SK-N-SH treated with all-trans-retinoic acid at 6 μM for 48 hours (cell line): Measurements from ENCODE around the gene NGEF.

Experiments used
- GLIS3 ChIP-seq: fragments of 250-450 bp; sonication (Bioruptor Pico); IDR thresholded peaks from 2 replicates; pipeline ENCODE4 v1.5.0; 2020; ENCODE audit warnings: mild to moderate bottlenecking, moderate library complexity
- TOX ChIP-seq: fragments of 250-450 bp; sonication (Bioruptor Pico); IDR thresholded peaks from 2 replicates; pipeline ENCODE4 v1.8.0; 2021; ENCODE audit warnings: mild to moderate bottlenecking, moderate library complexity, borderline replicate concordance
- ZFP30 ChIP-seq: fragments of 450-650 bp; formaldehyde crosslinking; IDR thresholded peaks from 2 replicates; pipeline ENCODE4 v1.5.0; 2022; ENCODE audit warnings: mild to moderate bottlenecking, moderate library complexity
- TF ChIP-seq, protein P1 (sequence below): fragments of 250-450 bp; sonication (Bioruptor Pico); IDR thresholded peaks from 2 replicates; pipeline ENCODE4 v1.5.1; 2020; ENCODE audit warnings: low read depth, mild to moderate bottlenecking, moderate library complexity
- TF ChIP-seq, protein P2 (sequence below): fragments of 250-450 bp; sonication (Bioruptor Pico); IDR thresholded peaks from 2 replicates; pipeline ENCODE4 v1.5.0; 2020; ENCODE audit warnings: mild to moderate bottlenecking, moderate library complexity

DNA sequence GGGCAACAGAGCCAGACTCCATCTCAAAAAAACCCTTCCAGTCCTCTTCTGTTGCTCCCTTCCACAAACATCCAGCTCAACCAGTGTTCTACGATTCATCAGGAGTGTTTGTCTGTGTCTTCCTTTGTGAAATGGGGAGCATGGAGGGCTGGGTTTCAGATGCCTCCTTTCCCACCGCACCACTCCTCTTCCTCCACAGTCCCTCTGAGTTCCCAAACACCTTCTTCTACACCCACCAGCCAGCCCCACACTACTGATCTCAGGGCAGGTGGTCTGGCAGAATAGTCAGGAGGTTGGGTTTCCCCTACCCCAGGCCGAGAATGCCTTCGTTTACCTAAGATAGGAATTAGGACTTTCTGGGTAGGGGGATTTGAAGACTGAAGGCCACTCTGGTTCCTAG, 36.9 kb downstream of the NGEF start:
- TF ChIP-seq TOX (CRISPR knock-in tag) = no peak
- TF ChIP-seq ZFP30 (CRISPR knock-in tag) = no peak
- TF ChIP-seq, protein P1, sequence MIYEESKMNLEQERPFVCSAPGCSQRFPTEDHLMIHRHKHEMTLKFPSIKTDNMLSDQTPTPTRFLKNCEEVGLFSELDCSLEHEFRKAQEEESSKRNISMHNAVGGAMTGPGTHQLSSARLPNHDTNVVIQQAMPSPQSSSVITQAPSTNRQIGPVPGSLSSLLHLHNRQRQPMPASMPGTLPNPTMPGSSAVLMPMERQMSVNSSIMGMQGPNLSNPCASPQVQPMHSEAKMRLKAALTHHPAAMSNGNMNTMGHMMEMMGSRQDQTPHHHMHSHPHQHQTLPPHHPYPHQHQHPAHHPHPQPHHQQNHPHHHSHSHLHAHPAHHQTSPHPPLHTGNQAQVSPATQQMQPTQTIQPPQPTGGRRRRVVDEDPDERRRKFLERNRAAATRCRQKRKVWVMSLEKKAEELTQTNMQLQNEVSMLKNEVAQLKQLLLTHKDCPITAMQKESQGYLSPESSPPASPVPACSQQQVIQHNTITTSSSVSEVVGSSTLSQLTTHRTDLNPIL (CRISPR knock-in tag) = no peak
- TF ChIP-seq, protein P2, sequence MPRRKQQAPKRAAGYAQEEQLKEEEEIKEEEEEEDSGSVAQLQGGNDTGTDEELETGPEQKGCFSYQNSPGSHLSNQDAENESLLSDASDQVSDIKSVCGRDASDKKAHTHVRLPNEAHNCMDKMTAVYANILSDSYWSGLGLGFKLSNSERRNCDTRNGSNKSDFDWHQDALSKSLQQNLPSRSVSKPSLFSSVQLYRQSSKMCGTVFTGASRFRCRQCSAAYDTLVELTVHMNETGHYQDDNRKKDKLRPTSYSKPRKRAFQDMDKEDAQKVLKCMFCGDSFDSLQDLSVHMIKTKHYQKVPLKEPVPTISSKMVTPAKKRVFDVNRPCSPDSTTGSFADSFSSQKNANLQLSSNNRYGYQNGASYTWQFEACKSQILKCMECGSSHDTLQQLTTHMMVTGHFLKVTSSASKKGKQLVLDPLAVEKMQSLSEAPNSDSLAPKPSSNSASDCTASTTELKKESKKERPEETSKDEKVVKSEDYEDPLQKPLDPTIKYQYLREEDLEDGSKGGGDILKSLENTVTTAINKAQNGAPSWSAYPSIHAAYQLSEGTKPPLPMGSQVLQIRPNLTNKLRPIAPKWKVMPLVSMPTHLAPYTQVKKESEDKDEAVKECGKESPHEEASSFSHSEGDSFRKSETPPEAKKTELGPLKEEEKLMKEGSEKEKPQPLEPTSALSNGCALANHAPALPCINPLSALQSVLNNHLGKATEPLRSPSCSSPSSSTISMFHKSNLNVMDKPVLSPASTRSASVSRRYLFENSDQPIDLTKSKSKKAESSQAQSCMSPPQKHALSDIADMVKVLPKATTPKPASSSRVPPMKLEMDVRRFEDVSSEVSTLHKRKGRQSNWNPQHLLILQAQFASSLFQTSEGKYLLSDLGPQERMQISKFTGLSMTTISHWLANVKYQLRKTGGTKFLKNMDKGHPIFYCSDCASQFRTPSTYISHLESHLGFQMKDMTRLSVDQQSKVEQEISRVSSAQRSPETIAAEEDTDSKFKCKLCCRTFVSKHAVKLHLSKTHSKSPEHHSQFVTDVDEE (CRISPR knock-in tag) = no peak
- no peak for TF ChIP-seq GLIS3 (CRISPR knock-in tag)
